ENCODE results near the gene DCLRE1A. TPM values are rescaled to one million over a fixed set of nuclear protein-coding genes. Genes with fewer than 3 reads are reported as not detected.

DCLRE1A gene
- total and polyA plus RNA-seq, 7 donors: 3.0 to 7.5 (median 4.8) TPM

DNA sequence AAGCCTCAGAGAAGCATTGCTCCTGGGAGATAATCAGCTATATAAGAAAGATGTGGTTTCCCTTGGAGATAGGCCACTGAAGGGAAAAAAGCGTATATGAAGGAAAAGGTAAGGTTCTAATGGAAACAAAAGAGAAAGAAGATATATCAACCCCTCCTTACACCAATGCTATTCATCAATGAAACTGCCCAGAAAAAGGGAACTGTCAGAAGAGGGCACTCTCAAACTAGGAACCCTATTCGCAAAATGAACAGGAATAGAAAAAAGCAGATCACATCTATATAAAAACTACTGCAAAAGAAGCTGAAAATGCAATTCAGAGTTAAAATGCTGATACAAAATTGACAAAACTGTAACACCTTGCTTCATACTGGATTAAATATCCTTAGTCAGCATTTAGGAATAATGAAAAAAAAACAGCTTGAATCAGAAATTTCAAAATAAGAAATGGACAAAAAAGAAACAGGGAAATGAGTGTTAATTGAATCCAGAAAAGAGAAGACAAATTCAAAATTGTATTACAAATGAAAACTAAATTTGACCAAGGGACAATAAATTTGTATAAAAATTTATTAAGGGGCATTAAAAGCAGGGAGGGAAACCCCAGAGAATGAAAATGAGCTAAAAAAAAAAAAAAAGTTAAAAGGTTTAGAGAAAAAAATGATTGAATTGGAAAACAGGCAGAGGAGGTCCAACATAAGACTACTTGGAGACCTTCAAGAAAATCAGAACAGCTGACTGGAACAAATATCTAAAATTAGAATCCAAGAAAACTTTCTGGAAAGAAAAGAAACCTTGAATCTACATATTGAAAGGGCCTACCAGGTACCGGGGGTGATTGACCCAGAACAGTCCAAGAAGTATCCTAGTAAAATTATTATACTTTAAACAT lies 18.5 kb upstream of the DCLRE1A start:
- WGBS, 2 donors: 93 to 96% methylated on average over 3 of the region's 3 CpGs
- Histone ChIP-seq H3K27ac (no peak overlapping the region), H3K9me3 (no peaks in the 10 kb centered on the region), H3K36me3 (peaks cover 0 to 10% (median 0%) of the 10 kb centered on the region in 4 donors), H3K27me3 (no peaks in the 10 kb centered on the region), H3K4me3 (no peak overlapping the region), H3K4me1 (no peaks in the 10 kb centered on the region)
- intact Hi-C loops (cut with DNase I): no loop called here
- TF ChIP-seq, protein P1, sequence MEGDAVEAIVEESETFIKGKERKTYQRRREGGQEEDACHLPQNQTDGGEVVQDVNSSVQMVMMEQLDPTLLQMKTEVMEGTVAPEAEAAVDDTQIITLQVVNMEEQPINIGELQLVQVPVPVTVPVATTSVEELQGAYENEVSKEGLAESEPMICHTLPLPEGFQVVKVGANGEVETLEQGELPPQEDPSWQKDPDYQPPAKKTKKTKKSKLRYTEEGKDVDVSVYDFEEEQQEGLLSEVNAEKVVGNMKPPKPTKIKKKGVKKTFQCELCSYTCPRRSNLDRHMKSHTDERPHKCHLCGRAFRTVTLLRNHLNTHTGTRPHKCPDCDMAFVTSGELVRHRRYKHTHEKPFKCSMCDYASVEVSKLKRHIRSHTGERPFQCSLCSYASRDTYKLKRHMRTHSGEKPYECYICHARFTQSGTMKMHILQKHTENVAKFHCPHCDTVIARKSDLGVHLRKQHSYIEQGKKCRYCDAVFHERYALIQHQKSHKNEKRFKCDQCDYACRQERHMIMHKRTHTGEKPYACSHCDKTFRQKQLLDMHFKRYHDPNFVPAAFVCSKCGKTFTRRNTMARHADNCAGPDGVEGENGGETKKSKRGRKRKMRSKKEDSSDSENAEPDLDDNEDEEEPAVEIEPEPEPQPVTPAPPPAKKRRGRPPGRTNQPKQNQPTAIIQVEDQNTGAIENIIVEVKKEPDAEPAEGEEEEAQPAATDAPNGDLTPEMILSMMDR (IDR thresholded peaks at IDR 0.05): no peak
- no peak for DNase-seq

DNA sequence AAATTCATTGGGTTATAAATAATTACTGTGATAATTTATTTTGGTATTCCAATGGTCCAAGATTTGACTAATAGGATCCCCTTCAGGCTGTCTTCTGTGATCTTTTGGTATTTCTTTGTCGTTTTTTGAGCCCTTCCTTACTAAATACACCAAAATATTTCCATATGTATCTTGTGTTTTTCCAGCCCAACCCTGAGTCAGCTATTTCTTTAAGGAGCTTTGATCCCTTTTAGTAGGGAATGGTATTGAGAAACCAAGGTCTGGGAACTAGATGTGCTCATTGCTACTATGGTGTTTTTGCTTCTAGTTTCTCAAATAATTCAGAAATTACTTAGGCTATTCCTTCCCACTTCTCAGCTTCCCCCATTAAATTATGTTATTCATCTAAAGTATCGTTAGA lies 15.9 kb upstream of the DCLRE1A start:
- no peaks in the 10 kb centered on the region for H3K27me3 ChIP-seq
- H3K4me3 ChIP-seq: no peak overlapping the region
- TF ChIP-seq EP300 (IDR thresholded peaks at IDR 0.05) (no peak), POLR2AphosphoS5 (IDR thresholded peaks at IDR 0.05) (no peak), POLR2A (IDR thresholded peaks at IDR 0.05) (no peak)
- TF ChIP-seq, protein P1 (IDR thresholded peaks at IDR 0.05): no peak
- WGBS, 2 donors: 65 to 96% methylated on average over 2 of the region's 2 CpGs
- no peaks in the 10 kb centered on the region for H3K9me3 ChIP-seq
- intact Hi-C loops (cut with DNase I): no loop called here
- peaks cover 0 to 22% (median 15%) of the 10 kb centered on the region in 4 donors for H3K4me1 ChIP-seq
- DNase-seq: no peak
- no peak overlapping the region for H3K27ac ChIP-seq
- no peaks in the 10 kb centered on the region for H3K36me3 ChIP-seq

DNA sequence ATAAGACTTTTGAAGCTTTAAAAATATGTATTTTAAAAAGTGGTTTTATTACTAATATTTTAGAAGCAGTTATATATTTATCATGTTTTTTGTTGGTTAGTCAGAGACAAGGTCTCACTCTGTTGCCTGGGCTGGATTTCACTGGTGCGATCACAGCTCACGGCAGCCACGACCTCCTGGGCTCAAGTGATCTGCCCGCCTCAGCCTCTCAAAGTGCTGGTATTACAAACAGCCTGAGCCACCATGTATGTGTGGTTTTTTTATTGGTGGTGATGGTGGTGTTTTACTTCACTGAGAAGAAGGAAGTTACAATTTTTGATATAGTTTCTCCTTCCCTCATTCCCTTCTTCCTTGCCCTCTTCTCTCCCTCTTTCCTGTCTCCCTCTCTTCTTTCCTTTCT lies 14.0 kb upstream of the DCLRE1A start:
- intact Hi-C loops (cut with DNase I): no loop called here
- Histone ChIP-seq H3K4me1 (peaks cover 0 to 22% (median 15%) of the 10 kb centered on the region in 4 donors), H3K27me3 (no peaks in the 10 kb centered on the region), H3K9me3 (no peaks in the 10 kb centered on the region), H3K4me3 (no peak overlapping the region), H3K27ac (no peak overlapping the region), H3K36me3 (no peaks in the 10 kb centered on the region)
- DNase-seq: no peak
- 91 to 97% methylated on average over 4 of the region's 4 CpGs for WGBS, 2 donors
- TF ChIP-seq POLR2A (IDR thresholded peaks at IDR 0.05): no peak
- TF ChIP-seq, protein P1 (IDR thresholded peaks at IDR 0.05): no peak

DNA sequence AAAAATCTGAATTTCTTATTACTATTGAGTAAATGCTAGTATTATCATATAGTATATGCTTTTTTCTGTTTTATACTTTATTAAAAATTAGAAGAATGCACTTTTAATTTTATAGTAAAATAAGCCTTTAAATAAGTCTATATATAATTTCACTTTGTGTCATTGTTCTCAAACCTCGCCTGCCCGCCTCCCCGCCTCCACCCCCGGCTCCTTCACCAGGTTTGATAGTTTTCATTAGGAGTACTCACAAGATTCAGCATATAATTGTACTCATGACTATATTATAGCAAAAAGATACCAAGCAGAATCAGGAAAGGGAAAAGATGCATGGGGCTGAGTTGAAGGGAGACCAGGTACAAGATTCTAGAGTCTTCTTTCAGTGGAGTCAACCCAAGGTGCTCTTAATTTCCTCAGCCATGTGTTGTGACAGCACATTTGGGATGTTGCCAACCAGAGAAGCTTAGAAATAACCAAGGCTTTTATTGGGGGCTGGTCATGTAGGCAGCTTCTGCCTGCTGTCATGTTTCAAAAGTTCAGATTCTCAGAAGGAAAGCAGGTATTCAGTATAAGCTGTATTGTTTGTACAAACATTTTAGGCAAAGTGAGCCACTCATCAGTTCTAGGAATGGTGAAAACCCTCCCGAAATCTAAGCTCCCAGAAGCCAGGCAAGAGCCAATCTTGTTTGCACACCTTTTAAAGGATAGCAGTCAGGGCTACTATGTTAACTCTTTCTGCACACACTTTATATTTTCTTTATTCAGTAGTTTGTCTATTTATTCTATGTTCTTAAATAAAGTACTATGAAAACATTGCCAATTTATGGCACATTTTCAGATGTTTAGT lies 12.9 kb upstream of the DCLRE1A start:
- TF ChIP-seq POLR2AphosphoS5 (IDR thresholded peaks at IDR 0.05) (no peak), EP300 (IDR thresholded peaks at IDR 0.05) (no peak), POLR2A (IDR thresholded peaks at IDR 0.05) (no peak)
- TF ChIP-seq, protein P1 (IDR thresholded peaks at IDR 0.05): no peak
- peaks cover 0 to 22% (median 15%) of the 10 kb centered on the region in 4 donors for H3K4me1 ChIP-seq
- intact Hi-C loops (cut with DNase I): no loop called here
- no peak for DNase-seq
- H3K36me3 ChIP-seq: peaks cover 0 to 3% (median under 1%) of the 10 kb centered on the region in 4 donors
- H3K27me3 ChIP-seq: no peaks in the 10 kb centered on the region
- 90 to 97% methylated on average over 5 of the region's 5 CpGs for WGBS, 2 donors
- H3K27ac ChIP-seq: peak overlapping the region in 1 of 4 donors; percentile 5
- no peaks in the 10 kb centered on the region for H3K9me3 ChIP-seq
- H3K4me3 ChIP-seq: no peak overlapping the region

All from sigmoid colon (tissue), 7 donors.